Measurements from ENCODE around the gene SASH1.

Gene SASH1

GRCh38 chr6:148502773-148503135 is 160.1 kb downstream of the SASH1 start:
- no peak for DNase-seq

GRCh38 chr6:148503703-148504102 is 161.1 kb downstream of the SASH1 start:
- no peak for DNase-seq

- DNase-seq = no peak
Observed at GRCh38 chr6:148507774-148508173, 165.1 kb downstream of the SASH1 start.

GRCh38 chr6:148508401-148509041 is 165.9 kb downstream of the SASH1 start:
- no peak for DNase-seq

GRCh38 chr6:148509119-148509799 is 166.6 kb downstream of the SASH1 start:
- DNase-seq = no peak

- DNase-seq = no peak
Observed at GRCh38 chr6:148509800-148510581, 167.4 kb downstream of the SASH1 start.

GRCh38 chr6:148513145-148514071 is 170.8 kb downstream of the SASH1 start:
- no peak for DNase-seq

- no peak for DNase-seq
Observed at GRCh38 chr6:148514091-148514845, 171.6 kb downstream of the SASH1 start.

GRCh38 chr6:148516217-148516616 is 173.6 kb downstream of the SASH1 start:
- DNase-seq = no peak

- no peak for DNase-seq
Observed at GRCh38 chr6:148516617-148517016, 174.0 kb downstream of the SASH1 start.

- DNase-seq = no peak
Observed at GRCh38 chr6:148517470-148517869, 174.8 kb downstream of the SASH1 start.

GRCh38 chr6:148518511-148519156 is 176.0 kb downstream of the SASH1 start:
- no peak for DNase-seq

GRCh38 chr6:148520109-148520841 is 177.6 kb downstream of the SASH1 start:
- DNase-seq = no peak

GRCh38 chr6:148521158-148521557 is 178.5 kb downstream of the SASH1 start:
- no peak for DNase-seq

GRCh38 chr6:148521586-148521985 is 178.9 kb downstream of the SASH1 start:
- no peak for DNase-seq

GRCh38 chr6:148523048-148523447 is 180.4 kb downstream of the SASH1 start:
- no peak for DNase-seq

GRCh38 chr6:148523551-148523950 is 180.9 kb downstream of the SASH1 start:
- no peak for DNase-seq

GRCh38 chr6:148524471-148524882 is 181.8 kb downstream of the SASH1 start:
- no peak for DNase-seq

GRCh38 chr6:148524976-148525375 is 182.3 kb downstream of the SASH1 start:
- DNase-seq = no peak

GRCh38 chr6:148525453-148525852 is 182.8 kb downstream of the SASH1 start:
- DNase-seq = no peak

GRCh38 chr6:148526145-148526544 is 183.5 kb downstream of the SASH1 start:
- DNase-seq = no peak
